Left kidney (tissue), 8 donors: ENCODE data around the gene FIBIN. TPM values are rescaled to one million over a fixed set of nuclear protein-coding genes. Genes with fewer than 3 reads are reported as not detected.
"Not testable (repeated sequence)": the region's sequence is repeated elsewhere in the genome, so short reads cannot be mapped to it uniquely, and the experiment has no call there.

Source experiments
- DNase-seq: peaks from one replicate; pipeline ENCODE4 v3.0.0-alpha.2; 2013
- long read RNA-seq, 8 donors: transcript quantifications; one replicate each; lab custom pipeline, GENCODE V29; 2026
- polyA plus RNA-seq: library from polyadenylated mRNA; unstranded; fragments of 120-200 nt; gene quantifications from one replicate; pipeline ENCODE4 v1.2.1, GENCODE V29; 2013; ENCODE audit not compliant: insufficient read length

The FIBIN gene
- 17.9 TPM for polyA plus RNA-seq
- long read RNA-seq, donor 1, transcript FIBIN-201 (1 exons, 1,938 nt), result major isoform, 14 of 14 reads
- long read RNA-seq, donor 1, partial matches to known transcripts, result 0 of 14 reads
- long read RNA-seq, donor 1, other reads (novel, unspliced or antisense), result 0 of 14 reads
- long read RNA-seq, donor 2, transcript FIBIN-201 (1 exons, 1,938 nt), result major isoform, 11 of 11 reads
- long read RNA-seq, donor 2, partial matches to known transcripts, result 0 of 11 reads
- long read RNA-seq, donor 2, other reads (novel, unspliced or antisense), result 0 of 11 reads
- long read RNA-seq, donor 3, transcript FIBIN-201 (1 exons, 1,938 nt), result major isoform, 13 of 13 reads
- long read RNA-seq, donor 3, partial matches to known transcripts, result 0 of 13 reads
- long read RNA-seq, donor 3, other reads (novel, unspliced or antisense), result 0 of 13 reads
- long read RNA-seq, donor 4, transcript FIBIN-201 (1 exons, 1,938 nt), result major isoform, 6 of 6 reads
- long read RNA-seq, donor 4, partial matches to known transcripts, result 0 of 6 reads
- long read RNA-seq, donor 4, other reads (novel, unspliced or antisense), result 0 of 6 reads
- long read RNA-seq, donor 5, transcript FIBIN-201 (1 exons, 1,938 nt), result major isoform, 14 of 14 reads
- long read RNA-seq, donor 5, partial matches to known transcripts, result 0 of 14 reads
- long read RNA-seq, donor 5, other reads (novel, unspliced or antisense), result 0 of 14 reads
- long read RNA-seq, donor 6, transcript FIBIN-201 (1 exons, 1,938 nt), result major isoform, 20 of 20 reads
- long read RNA-seq, donor 6, partial matches to known transcripts, result 0 of 20 reads
- long read RNA-seq, donor 6, other reads (novel, unspliced or antisense), result 0 of 20 reads
- long read RNA-seq, donor 7, transcript FIBIN-201 (1 exons, 1,938 nt), result major isoform, 17 of 17 reads
- long read RNA-seq, donor 7, partial matches to known transcripts, result 0 of 17 reads
- long read RNA-seq, donor 7, other reads (novel, unspliced or antisense), result 0 of 17 reads
- long read RNA-seq, donor 8, transcript FIBIN-201 (1 exons, 1,938 nt), result major isoform, 9 of 9 reads
- long read RNA-seq, donor 8, partial matches to known transcripts, result 0 of 9 reads
- long read RNA-seq, donor 8, other reads (novel, unspliced or antisense), result 0 of 9 reads

DNA sequence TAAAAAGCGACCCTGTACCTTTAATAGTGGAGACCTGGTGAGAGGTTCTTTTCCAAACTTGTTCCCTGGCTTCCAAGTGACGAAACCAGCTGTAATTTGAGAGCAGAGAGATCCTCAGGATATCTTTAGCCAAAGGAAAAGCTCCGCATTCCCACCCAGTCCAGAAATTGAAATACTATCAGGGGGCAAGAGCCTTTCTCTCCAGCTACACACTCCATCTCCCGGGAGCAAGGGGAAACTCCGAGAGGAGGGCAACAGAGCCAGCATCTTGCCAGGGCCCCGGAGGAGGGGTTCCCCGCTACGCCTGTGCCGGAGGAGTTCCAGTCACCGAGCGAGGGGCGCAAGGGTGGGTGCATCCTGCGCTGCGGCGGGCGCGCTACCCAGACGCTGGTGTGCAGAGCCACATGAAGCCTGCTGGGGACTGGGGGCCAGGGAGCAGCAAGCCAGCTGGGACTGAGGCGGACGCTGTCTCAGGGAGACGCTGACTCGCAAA lies at the start of gene FIBIN:
Gene FIBIN, plus strand, starts transcription at position 148 of the 493 bp plus-strand sequence. CDS start 415 bp downstream, outside the sequence.
- peak; percentile 50 for DNase-seq

DNA sequence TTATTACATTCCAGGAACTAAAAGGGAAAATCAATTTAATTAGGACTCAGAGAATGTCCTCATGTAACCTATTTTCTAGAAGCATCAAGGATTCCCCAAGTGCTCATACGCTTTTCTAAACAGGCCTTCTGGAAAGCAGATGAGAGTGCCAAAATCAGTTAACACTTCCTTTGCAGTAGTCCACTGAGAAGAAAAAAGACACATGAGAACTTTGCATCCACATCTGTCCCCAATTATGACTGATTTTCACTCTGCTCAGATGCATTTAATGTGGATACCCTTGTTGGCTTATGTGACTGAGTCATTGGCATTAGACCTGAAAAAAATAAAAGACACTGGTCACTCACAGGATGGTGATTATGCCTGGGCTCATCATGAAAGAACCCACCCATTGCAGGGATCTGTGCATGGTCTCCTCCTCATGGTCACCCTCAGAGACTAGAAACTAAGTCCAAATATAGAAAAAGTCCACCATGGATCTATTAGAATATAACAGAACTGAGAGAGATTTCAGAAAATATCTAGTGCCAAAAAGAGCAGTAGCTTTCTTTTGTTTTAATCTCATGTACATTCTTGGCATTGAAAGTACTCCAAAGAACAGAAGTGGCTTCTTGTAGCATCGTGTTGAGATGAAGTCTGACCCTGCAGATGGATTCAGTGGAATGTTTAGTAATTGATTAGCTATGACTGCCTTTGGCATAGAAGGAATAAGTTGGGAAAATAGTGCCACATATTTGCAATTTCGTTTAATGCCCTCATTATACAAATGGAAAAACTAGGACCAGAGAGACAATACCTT lies 48.8 kb upstream of the FIBIN start:
- DNase-seq, result no peak

DNA sequence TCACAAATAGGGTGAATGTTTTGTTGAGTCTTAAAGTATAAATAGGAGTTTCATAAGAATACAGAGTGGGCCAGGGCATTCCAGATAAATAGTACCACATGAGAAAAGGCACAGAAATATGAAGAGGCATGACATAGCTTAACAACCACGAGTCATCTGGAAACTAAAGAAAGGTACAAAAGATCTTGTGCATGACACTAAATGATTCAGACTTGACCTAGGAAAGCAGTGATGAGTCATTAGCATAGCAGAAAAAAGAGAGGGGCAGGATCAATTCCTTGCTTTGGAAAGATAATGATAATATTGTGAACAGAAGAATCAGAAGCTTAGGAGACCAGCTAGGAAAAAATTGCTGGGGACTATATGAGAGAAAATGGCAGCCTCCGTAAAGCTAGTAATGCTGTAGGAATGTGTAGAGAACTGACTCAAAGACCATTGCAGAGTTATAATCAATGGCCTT lies 47.6 kb upstream of the FIBIN start:
- DNase-seq, result no peak

DNA sequence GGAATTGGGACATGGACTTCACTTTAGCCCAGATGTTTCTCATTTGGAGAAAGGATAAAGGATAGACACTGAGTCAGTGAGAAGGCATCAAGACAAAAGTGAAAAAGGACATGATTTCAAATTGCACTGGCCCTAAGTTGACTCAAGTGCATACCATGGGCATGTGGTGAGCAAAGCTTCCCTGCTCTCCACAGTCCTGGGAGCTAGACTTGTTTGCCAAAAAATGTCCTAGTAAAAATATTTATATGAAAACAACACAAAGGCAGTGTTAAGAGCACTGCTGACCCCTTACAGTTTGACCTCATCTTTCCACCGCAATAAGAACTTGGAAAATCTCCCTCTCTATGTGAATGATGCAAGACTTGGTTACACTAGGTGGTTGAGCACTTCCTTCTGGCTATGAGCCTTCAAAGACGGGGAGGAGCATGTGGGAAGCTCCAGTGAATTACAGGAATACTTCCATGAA lies 46.5 kb upstream of the FIBIN start:
- DNase-seq, result no peak

DNA sequence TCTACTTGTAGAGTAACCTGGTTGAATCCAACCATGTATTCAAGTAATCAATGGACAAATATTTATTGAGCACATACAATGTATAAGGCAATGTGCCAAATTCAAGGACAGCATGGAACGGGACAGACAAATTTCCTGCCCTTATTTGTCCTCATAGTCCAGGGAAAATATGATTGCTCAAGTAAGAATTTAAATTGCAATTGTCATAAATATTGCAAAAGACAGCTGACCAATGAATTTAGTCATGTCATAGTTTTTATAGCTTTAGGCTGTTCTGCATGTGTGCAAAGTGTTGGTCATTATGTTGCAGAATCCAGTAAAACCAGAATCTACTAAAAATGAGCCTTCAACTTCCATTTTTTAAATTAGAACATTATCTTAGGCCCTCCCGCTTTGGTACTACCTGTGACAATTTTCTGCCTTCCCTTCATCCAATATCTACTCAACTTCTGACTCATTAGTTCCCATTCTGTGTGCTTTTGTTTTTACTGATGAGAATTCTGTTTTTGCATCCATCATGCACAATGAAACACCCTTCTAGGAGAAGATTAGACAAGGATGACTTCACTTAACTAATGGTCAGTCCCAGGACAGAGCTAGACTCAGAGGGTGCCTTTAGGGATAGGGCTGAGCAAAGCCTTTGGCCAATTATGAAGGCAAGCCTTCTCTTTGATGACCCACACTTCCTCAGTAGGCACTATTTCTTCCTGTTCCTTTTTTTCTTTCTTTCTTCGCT lies 45.8 kb upstream of the FIBIN start:
- no peak for DNase-seq

DNA sequence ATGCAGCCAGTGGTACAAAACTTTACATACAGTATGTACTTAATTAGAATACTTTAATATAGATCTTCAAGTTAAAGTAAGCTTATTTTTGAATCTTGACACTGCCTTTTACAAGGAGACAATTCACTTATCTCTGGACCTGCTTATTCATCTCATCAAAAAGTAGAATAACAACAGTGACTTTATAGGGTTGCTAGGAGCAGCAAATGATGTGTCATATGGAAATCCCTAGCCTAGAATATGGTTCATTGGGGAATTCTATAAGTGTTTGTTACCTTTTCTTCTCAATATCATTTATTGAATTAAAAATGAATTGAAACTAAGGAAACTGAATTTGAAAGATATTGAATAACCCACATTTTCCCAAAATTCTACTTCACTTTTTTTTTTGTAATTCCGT lies 45.0 kb upstream of the FIBIN start:
- no peak for DNase-seq

DNA sequence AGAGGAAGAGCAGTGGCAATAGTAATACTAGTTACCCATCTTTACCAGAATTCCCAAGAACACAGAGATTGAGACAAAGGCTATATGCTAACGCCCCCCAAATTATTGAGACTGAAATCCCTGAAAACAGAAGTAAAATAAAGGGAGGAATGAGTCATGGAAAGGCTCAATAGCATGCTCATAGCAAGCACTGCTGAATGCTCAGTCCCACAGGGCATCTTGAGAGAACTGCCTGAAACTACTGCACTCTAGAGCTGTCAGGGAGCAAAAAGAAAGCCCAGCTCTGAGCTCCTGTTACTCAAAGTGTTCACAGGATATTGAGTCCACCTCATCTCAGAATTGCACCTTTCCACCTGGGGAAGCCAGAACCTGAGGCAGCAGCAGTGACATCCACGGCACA lies 44.1 kb upstream of the FIBIN start:
- no peak for DNase-seq

DNA sequence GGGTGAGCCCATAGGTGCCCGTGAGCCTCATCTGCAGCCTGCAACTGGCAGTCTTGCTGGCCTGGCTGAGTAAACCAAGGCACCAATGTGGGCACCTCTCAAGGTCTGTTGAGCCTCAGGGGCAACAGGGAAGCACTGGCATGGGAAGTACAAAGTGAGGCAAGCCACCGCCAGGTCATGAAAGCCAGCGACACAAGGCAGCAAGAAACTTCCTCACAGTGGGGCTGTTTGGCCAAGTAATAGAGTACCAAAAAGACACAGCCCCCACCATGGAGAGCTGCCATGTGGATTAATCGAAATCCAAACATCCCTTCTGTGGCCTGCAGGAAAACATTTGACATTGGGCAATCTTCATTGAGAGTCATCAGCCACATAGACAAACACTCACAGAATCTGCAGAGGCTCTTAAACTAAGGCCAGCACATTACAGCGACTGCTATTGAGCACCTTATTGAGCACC lies 43.6 kb upstream of the FIBIN start:
- no peak for DNase-seq

DNA sequence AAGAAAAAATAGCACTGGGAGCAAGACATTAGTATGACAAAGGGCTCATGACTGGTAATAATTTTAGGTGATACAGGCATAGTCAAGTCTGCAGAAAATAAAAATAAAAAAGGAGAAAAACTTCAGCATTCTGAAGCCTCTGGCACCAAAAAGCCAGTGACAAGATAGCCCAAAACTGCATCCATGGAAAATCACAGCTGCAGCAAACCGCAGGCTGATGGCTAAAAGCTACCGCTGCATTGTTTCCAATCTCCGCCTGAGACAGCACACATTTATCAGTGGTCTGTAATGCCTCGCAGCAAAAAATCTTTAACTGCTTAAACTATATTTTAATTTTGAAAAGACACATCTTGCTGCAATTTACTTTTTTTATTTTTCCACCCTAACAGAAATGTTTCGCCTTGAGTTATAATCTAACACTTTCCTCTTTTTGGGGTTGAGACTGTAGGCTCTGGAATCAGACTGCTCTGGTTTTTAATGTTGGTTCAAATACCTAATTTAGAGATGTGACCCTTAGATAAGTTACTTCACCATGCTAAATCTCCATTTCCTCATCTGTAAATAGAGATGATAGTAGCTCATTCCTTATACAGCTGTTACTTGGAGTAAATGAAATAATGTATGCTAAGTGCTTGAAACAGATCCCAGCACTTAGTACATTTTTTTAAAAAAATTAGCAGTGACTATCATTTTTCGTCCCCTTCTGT lies 42.0 kb upstream of the FIBIN start:
- DNase-seq, result no peak

DNA sequence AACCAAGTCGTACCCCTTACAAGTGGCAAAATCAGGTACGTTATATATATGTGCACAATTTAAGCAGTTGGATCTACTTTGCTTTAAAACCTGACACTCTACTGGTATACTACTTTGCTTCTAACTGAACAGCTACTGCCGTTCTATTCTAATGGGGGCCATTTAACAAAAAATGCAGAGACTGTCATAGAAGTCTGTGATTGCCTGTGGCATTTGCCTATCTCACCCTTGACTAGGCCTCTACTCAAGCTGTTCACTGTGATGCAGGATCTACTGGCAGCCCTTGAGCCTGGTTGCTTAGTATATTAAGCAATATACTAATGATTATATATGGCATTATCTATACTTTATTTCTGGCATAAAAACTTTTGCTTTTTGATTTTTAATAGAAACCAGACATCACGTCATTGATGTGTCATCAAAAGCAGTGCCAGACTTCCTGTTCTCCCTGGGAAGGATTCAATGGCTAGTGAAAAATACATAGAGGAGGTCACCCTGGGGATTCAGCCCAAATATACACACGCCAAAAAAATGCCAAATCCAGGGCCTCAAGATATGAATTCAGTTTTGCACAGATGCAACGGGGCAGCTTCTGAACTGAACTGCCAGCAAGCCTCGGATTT lies 40.0 kb upstream of the FIBIN start:
- no peak for DNase-seq

DNA sequence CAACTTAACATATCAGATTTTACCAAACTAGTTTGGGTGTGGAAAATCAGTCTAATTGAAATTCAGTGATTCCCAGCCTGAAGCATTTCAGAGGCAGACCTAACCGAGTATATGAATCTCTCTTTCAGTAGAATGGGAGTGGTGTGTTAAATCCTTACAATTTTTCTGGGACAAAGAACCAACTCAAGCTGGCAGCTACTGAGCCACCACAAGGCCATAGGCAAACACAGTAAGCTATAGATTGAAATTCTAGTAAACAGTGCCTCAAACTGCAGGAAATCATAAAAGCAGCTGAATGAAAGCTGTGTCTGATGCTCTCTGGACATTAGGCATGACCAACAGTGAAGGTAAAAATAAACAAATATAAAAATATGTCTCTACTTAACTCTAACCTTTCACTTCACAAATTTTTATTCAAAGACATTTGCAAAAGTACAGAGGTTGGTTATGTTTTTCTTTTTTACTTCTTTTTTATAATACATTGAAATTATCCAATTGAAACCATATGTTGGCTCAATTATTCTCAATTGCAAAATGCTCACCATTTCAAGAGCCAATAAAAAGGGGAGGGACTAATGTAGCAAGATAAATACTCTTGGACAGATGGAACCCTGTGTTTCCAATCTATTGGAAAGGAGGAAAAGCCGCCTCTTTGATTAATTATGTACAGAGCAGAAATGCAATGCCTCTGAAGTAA lies 35.8 kb upstream of the FIBIN start:
- no peak for DNase-seq

DNA sequence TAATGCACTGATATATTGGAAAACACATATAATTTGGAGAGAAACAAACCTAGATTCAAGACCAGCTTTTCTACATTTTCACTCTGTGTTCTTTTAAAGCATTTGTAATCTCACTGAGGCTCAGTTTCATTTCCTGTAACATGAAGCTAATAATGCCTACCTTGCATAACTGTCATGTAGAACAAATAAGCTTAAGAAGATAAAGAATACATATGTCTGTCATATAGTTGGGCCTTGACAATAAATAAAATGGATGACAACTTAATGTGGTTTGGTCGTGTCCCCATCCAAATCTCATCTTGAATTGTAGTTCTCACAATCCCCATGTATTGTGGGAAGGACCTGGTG lies 35.2 kb upstream of the FIBIN start:
- DNase-seq, result no peak

DNA sequence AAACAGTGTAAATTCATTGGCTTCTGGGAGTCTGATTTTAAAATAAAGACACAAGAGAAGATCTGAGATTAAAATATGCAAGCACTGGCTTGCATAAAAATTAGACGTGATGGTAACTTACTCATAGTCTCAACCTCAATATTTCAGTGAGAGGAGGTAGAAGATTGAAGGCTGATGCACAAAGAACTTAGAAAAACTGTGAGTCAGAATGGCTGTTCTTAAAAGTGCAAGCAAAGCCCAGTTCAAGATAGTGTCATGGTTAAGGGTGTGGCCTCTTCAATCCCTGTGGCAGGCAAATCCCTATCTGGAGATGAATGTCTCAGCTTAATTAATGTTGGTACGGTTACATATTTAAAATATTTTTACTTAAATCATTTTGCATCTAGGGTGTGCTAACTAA lies 33.6 kb upstream of the FIBIN start:
- DNase-seq, result no peak

DNA sequence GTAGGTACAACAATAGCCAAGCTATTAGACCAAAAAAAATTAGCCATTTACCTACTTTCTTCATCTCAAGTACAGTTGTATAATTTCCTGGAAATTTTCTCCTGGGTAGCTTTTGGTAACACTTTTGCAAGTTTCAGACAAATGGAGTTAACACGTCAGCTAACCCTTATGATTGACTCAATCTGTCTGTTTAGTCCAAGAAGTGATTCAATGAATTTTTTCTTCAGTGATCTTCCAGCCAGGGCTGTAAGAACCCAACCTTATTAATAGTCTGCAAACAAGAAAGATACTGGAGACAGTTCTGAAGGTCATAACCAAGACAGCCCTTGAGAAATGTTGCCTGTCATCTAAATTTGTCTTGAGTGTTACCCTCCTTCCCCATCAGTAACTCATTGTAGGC lies 30.1 kb upstream of the FIBIN start:
- no peak for DNase-seq

DNA sequence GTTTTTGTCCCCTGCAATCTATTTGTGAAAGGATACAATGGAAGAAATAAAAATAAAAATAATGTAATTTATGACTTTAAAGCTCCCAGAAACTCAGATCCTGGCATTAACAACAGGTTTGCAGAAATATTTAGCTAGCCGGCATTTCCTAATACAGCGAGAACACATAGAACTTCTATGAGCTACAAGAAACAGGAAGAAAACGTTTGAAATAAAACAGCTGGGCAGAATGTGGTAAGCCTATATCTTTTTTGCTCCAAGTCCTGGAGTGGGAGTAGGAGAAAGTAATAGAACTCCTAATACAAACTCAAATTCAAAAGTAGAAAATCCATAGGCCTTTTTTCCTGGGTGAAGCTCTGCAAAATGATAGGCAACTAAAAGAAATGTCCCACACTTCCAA lies 29.6 kb upstream of the FIBIN start:
- DNase-seq, result peak; percentile 53

DNA sequence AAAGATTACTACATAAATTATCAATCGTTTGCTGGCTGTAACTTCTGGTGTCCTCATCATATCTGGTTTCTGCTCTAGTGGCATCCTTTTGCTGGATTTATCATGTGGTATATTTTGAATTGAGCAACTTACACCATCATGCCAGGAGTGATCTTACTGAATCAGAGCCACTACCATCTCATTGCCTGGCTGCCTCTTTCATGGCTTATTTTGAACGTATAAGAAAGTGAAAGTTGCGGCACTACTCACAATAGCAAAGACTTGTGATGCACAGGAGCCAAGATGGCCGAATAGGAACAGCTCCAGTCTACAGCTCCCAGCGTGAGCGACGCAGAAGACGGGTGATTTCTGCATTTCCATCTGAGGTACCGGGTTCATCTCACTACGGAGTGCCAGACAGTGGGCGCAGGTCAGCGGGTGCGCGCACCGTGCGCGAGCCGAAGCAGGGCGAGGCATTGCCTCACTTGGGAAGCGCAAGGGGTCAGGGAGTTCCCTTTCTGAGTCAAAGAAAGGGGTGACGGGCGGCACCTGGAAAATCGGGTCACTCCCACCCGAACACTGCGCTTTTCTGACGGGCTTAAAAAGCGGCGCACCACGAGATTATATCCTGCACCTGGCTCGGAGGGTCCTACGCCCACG lies 28.9 kb upstream of the FIBIN start:
- DNase-seq, result not testable (repeated sequence)

DNA sequence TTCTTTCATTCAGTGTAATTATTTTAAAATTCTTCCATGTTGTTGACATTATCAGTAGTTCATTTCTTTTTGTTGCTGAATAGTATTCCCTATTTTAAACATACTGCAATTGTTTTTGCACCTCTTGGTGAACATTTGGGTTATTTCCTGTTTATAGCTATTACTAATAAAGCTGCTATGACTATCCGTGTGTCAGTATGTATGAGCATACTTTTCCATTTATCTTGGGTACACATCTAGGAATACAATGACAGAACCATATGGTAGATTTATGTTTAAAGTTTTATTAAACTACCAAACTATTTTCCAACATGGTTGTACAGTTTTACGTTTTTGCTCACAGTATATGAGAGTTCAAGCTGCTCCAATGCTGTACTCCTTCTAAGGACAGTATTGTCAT lies 22.0 kb upstream of the FIBIN start:
- no peak for DNase-seq

DNA sequence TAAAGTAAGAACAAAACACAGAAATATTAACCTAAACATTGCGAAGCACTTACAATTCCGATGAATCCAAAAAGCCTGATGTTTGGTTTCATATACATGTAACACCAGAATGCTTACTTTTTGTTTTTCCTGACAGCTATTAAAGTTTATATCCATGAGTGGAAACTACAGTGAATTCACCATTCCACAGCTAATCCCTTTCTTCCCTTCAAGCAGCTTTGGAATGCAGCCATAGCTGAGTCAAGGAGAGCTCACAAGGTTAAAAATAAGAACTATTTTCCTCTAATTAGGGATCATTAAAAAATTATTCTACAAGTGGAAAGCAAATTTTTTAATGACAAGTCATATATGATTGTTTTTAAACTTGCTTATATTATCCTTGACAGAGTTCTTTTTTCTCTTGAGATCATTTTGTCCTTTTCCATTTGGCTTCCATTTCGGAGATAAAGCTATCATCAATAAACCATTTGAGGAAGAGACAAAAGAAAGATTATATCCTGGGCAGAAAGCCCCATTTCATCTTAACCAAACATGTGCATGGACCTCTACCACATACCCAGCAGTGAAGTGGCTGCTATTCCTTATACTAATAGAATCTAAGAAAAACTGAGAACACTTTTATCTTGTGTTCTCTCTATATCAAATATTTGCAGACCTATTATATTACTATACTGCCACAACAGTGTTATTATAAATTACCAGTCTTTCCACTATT lies 19.7 kb upstream of the FIBIN start:
- DNase-seq, result no peak
